Measurements from ENCODE around the gene COMT.

DNA sequence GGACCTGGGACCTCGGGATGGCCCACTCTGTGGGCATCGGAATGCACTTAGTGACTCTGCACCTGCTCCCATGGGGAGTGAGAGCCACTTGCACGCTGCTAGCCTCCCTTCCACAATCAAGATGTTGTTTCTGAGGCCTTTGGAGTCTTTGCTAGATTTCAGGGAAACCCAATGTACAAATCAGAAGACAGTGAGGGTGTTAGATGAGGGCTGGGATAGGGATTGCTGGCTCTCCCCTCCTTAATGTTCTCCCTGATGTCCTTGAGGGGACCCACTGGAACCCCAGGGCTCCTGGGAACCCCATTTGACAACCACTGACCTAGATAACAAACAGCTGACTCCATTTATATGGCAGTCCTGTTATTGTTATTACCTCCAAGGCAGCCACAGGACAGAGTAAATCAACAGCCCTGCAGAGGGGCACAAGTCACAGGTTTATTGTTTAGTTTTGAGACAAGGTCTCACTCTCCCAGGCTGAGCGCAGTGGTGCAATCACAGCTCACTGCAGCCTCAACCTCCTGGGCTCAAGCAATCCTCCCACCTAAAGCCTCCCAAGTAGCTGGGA, 31.3 kb upstream of the COMT start:
- TF ChIP-seq EZH2 (IDR thresholded peaks at IDR 0.05; ENCODE audit: insufficient read depth, poor library complexity, severe bottlenecking) = no peak
- TF ChIP-seq EZH2phosphoT487 (IDR thresholded peaks at IDR 0.05; ENCODE audit: insufficient read depth, low read depth) = no peak
